A549 treated with AZD2906 at 1 μM for 4 hours (cell line): Measurements from ENCODE around the gene UMODL1. TPM values are rescaled to one million over a fixed set of nuclear protein-coding genes. Genes with fewer than 3 reads are reported as not detected.

Source experiments
- total RNA-seq: library from RNA; stranded (reverse); fragments of 200-300 nt; extraction: Qiagen RNA extraction; gene quantifications from 5 replicates; pipeline ENCODE4 v1.2.3, GENCODE V29; 2022

The UMODL1 gene
- total RNA-seq = not detected in 5 replicates

GRCh38 chr21:42071146-42071737 lies at the start of gene UMODL1:
UMODL1 (plus strand) TSS chr21:42071317; CDS start chr21:42071317, 0 bp downstream.

Other genes with a start within 250 kb of the UMODL1 start
- gene PRDM15, start 192.0 kb upstream of the UMODL1 start, total RNA-seq = 2.3 to 3.2 TPM (median 3.0 TPM) in 5 replicates
- 5.8 to 7.4 TPM (median 6.4 TPM) in 5 replicates for gene C2CD2, start 117.3 kb upstream of the UMODL1 start, total RNA-seq
- gene ZBTB21, start 61.0 kb upstream of the UMODL1 start, total RNA-seq = 4.3 to 5.6 TPM (median 4.9 TPM) in 5 replicates
- gene ABCG1, start 147.8 kb downstream of the UMODL1 start, total RNA-seq = 2.6 to 3.0 TPM (median 2.7 TPM) in 5 replicates
- not detected in 5 replicates for gene TFF3, start 244.1 kb downstream of the UMODL1 start, total RNA-seq